ENCODE measurements around the gene CNGA3. TPM values are rescaled to one million over a fixed set of nuclear protein-coding genes. Genes with fewer than 3 reads are reported as not detected.
A peak's percentile ranks its signal among the peaks of the same experiment; 100 is the strongest.

CNGA3 gene
- total and polyA plus RNA-seq, 8 donors, result 0.12 to 6.4 (median 0.14) TPM; not detected in 3

- no peak for TF ChIP-seq EP300 (IDR thresholded peaks at IDR 0.05)
- Histone ChIP-seq H3K9me3 (no peaks in the 10 kb centered on the region), H3K4me1 (peaks cover 0 to 15% (median 4%) of the 10 kb centered on the region in 4 donors), H3K36me3 (no peaks in the 10 kb centered on the region), H3K4me3 (no peak overlapping the region), H3K27ac (no peak overlapping the region), H3K27me3 (no peaks in the 10 kb centered on the region)
- WGBS, 5 donors, result 78 to 90% (median 81%) methylated on average over 7 of the region's 7 CpGs
- no peak for DNase-seq
- intact Hi-C loops (cut with DNase I; ENCODE audit: low total_unique reads), result loop anchor here (10.0 kb wide), 1 partner anchor 678 kb away; no protein-coding TSS in a partner anchor
Observed at GRCh38 chr2:98382739-98383138, 36.5 kb downstream of the CNGA3 start.

- intact Hi-C loops (cut with DNase I; ENCODE audit: low total_unique reads), result loop anchor here (10.0 kb wide), 1 partner anchor 678 kb away; no protein-coding TSS in a partner anchor
- TF ChIP-seq EP300 (IDR thresholded peaks at IDR 0.05) (no peak), POLR2AphosphoS5 (IDR thresholded peaks at IDR 0.05) (no peak), POLR2A (IDR thresholded peaks at IDR 0.05) (no peak), CTCF (IDR thresholded peaks at IDR 0.05) (no peak)
- Histone ChIP-seq H3K9me3 (no peaks in the 10 kb centered on the region), H3K27me3 (no peaks in the 10 kb centered on the region), H3K4me1 (peaks cover 0 to 15% (median 4%) of the 10 kb centered on the region in 4 donors), H3K4me3 (no peak overlapping the region), H3K36me3 (no peaks in the 10 kb centered on the region), H3K27ac (no peak overlapping the region)
- no peak for DNase-seq
- WGBS, 5 donors, result 51 to 65% (median 60%) methylated on average over 6 of the region's 6 CpGs
Observed at GRCh38 chr2:98383166-98383565, 36.9 kb downstream of the CNGA3 start.

- DNase-seq, result peak; percentile 83 to 92
- intact Hi-C loops (cut with DNase I; ENCODE audit: low total_unique reads), result loop anchor here (5.0 to 10.0 kb wide), 2 partner anchors 578 to 680 kb away; no protein-coding TSS in a partner anchor
- H3K4me3 ChIP-seq, result no peak overlapping the region
- TF ChIP-seq POLR2A (IDR thresholded peaks at IDR 0.05) (no peak), POLR2AphosphoS5 (IDR thresholded peaks at IDR 0.05) (peak in 1 of 3 donors; percentile 48), EP300 (IDR thresholded peaks at IDR 0.05) (no peak), CTCF (IDR thresholded peaks at IDR 0.05) (peak in 6 of 7 experiments; percentile 20 to 97 (median 88))
- H3K9me3 ChIP-seq, result no peaks in the 10 kb centered on the region
- 4 to 7% (median 6%) methylated on average over 7 of the region's 7 CpGs for WGBS, 5 donors
- no peak overlapping the region for H3K27ac ChIP-seq
- H3K27me3 ChIP-seq, result no peaks in the 10 kb centered on the region
- H3K4me1 ChIP-seq, result peaks cover 0 to 6% (median 0%) of the 10 kb centered on the region in 4 donors
- no peaks in the 10 kb centered on the region for H3K36me3 ChIP-seq
Observed at GRCh38 chr2:98385050-98385699, 38.9 kb downstream of the CNGA3 start.

GRCh38 chr2:98387478-98387877, 41.2 kb downstream of the CNGA3 start:
- Histone ChIP-seq H3K4me1 (peaks cover 0 to 6% (median 0%) of the 10 kb centered on the region in 4 donors), H3K4me3 (no peak overlapping the region), H3K27me3 (no peaks in the 10 kb centered on the region), H3K27ac (no peak overlapping the region), H3K36me3 (no peaks in the 10 kb centered on the region), H3K9me3 (no peaks in the 10 kb centered on the region)
- intact Hi-C loops (cut with DNase I; ENCODE audit: low total_unique reads), result loop anchor here (5.0 to 10.0 kb wide), 2 partner anchors 580 to 683 kb away; no protein-coding TSS in a partner anchor
- TF ChIP-seq POLR2AphosphoS5 (IDR thresholded peaks at IDR 0.05), result no peak
- TF ChIP-seq POLR2A (IDR thresholded peaks at IDR 0.05), result no peak
- WGBS, 5 donors, result 82 to 90% (median 85%) methylated on average over 16 of the region's 16 CpGs
- no peak for DNase-seq

- no peak overlapping the region for H3K4me3 ChIP-seq
- TF ChIP-seq EP300 (IDR thresholded peaks at IDR 0.05), result no peak
- TF ChIP-seq POLR2AphosphoS5 (IDR thresholded peaks at IDR 0.05), result no peak
- TF ChIP-seq CTCF (IDR thresholded peaks at IDR 0.05), result no peak
- TF ChIP-seq POLR2A (IDR thresholded peaks at IDR 0.05), result no peak
- no peaks in the 10 kb centered on the region for H3K36me3 ChIP-seq
- WGBS, 5 donors, result 70 to 82% (median 79%) methylated on average over 15 of the region's 15 CpGs
- intact Hi-C loops (cut with DNase I; ENCODE audit: low total_unique reads), result loop anchor here (5.0 to 10.0 kb wide), 2 partner anchors 581 to 683 kb away; no protein-coding TSS in a partner anchor
- peaks cover 0 to 6% (median 0%) of the 10 kb centered on the region in 4 donors for H3K4me1 ChIP-seq
- no peak for DNase-seq
- H3K9me3 ChIP-seq, result no peaks in the 10 kb centered on the region
- no peaks in the 10 kb centered on the region for H3K27me3 ChIP-seq
- H3K27ac ChIP-seq, result no peak overlapping the region
Observed at GRCh38 chr2:98388081-98388480, 41.8 kb downstream of the CNGA3 start.
